Mononuclear cell (primary cell): Measurements from ENCODE around the gene SHC2. TPM values are rescaled to one million over a fixed set of nuclear protein-coding genes. Genes with fewer than 3 reads are reported as not detected.
A peak's percentile ranks its signal among the peaks of the same experiment; 100 is the strongest.

ENCODE experiments used
- H3K27me3 ChIP-seq: 2 replicates; pipeline ENCODE4 v1.6.0; 2011; ENCODE audit warnings: low read length, control low read depth; ENCODE audit not compliant: insufficient read depth
- H3K4me1 ChIP-seq: 2 replicates; pipeline ENCODE4 v1.5.1; 2011; ENCODE audit warnings: mild to moderate bottlenecking, low read length, control low read depth; ENCODE audit not compliant: insufficient read depth
- H3K4me3 ChIP-seq: 2 replicates; pipeline ENCODE4 v1.5.1; 2011; ENCODE audit warnings: mild to moderate bottlenecking, low read length, moderate library complexity
- H3K9me3 ChIP-seq: 2 replicates; pipeline ENCODE4 v1.5.1; 2011; ENCODE audit warnings: low read depth, mild to moderate bottlenecking, control low read depth, low read length
- total RNA-seq: library from RNA; depleted of rRNA; stranded (reverse); fragments of >200 nt; gene quantifications from one replicate; pipeline ENCODE4 v1.2.3, GENCODE V29; 2012

The SHC2 gene
- total RNA-seq, 1 donor, result 0.42 TPM

DNA sequence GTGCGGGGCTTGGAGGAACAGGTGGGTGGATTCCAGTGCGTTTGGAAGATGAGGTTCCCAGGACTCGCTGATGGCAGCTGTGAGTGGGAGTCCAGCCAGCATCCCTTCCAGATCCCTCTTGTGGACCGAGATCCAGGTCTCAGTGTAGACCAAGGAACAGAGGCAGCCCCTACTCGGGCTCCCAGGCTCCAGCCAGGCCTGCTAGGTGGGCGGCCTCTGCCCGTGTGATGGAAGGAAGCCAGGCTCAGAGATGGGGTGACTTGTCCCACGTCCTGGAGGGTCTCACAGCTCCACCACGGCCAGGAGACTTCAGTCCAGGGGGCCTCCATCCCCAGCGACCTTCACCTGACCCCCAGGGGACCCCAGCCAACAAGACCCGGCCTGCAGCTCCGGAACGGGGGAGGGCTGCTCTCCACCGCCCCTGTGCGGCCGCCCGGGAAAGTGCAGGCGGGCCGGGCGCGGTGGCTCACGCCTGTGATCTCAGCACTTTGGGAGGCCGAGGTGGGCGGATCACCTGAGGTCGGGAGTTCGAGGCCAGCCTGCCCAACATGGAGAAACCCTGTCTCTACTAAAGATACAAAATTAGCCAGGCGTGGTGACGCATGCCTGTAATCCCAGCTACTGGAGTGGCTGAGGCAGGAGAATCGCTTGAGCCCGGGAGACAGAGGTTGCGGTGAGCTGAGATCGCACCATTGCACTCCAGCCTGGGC lies 34.7 kb upstream of the SHC2 start:
- no peaks in the 10 kb centered on the region for H3K9me3 ChIP-seq
- peaks cover 19% of the 10 kb centered on the region for H3K27me3 ChIP-seq
- H3K4me1 ChIP-seq, result peaks cover 5% of the 10 kb centered on the region
- no peak overlapping the region for H3K4me3 ChIP-seq

DNA sequence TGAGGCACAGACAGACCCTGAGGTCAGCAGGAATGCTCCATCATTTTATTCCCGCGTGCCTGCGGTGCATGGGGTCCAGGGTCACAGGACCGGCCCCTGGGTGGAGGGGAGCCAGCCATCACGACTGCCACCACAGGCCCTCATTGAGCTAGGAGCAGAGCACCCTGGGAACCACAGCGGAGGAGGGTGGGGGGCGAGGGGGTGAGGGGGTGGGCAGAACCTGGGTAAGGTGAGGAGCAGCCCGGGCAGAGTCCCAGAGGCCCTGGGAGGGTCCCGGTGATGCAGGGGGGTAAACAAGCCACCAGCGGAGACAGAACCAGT lies 34.2 kb upstream of the SHC2 start:
- no peak overlapping the region for H3K4me3 ChIP-seq
- H3K27me3 ChIP-seq, result peaks cover 19% of the 10 kb centered on the region
- no peaks in the 10 kb centered on the region for H3K9me3 ChIP-seq
- peaks cover 5% of the 10 kb centered on the region for H3K4me1 ChIP-seq

DNA sequence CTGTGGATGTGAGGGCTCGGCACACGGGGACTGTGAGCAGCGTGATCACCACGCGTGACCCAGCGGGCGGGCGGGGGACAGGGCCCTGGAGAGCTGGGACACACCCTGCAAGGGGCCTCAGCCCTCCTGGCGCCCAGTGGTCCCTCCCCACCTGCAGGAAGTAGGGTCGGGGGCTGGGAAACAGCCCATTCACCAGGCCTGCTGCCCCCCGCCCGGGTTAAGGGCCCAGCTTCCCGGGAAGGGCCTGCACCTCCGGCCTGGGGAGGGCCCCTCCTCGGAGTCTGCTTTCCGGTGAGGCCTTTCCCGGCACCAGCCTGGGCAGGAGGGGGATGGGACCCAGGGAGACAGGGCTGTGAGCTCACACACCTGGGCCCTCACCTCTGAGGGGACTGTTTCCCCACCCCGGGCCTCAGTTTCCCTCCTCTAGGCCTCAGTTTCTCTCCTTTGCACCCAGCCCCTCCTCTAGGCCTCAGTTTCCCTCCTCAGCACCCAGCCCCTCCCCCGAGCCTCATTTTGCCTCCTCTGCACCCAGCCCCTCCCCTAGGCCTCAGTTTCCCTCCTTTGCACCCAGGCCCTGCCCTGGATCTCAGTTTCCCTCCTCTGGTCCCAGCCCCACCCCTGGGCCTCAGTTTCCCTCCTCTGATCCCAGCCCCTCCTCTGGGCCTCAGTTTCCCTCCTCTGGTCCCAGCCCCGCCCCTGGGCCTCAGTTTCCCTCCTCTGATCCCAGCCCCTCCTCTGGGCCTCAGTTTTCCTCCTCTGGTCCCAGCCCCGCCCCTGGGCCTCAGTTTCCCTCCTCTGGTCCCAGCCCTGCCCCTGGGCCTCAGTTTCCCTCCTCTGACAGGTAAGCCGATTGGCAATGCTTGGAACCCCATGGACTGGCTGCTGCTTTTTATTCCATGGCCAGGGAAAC lies 33.6 kb upstream of the SHC2 start:
- Histone ChIP-seq H3K27me3 (peaks cover 17% of the 10 kb centered on the region), H3K9me3 (no peaks in the 10 kb centered on the region), H3K4me3 (no peak overlapping the region), H3K4me1 (peaks cover 11% of the 10 kb centered on the region)

DNA sequence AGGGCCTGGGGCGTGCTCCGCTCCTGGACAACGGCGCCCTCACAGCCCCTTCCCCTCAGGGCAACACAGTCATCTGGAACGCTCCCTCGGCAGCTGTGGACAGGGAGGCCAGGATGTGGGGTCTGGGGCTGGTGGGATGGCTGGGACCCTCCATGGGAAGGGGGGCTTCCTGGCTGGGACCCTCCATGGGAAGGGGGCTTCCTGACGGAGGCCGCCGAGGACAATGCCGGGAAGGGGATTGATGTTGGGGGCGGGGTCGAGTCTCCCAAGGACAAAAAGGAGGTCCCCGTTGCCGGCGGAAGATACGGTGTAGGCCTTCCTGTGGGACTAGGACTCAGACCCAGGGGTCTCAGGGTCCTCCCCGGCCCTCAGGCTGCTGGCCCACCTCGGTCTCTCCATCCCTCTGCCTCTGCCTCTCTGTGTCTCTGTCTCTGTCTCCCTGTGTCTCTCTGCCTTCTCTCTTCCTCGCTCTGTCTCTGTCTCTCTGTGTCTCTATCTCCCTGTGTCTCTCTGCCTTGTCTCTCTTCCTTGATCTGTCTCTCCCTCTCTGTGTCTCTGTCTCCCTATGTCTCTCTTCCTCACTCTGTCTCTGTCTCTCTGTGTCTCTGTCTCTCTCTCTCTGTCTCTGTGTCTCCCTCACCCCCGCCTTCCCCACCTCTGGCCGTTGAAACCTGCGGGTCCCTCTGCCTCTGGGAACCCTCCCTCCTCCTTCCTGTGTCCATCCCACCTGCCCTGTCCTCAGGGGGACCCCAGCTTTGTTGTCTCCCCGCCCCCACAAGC lies 32.7 kb upstream of the SHC2 start:
- Histone ChIP-seq H3K9me3 (no peaks in the 10 kb centered on the region), H3K27me3 (peaks cover 12% of the 10 kb centered on the region), H3K4me3 (no peak overlapping the region), H3K4me1 (peaks cover 12% of the 10 kb centered on the region)

DNA sequence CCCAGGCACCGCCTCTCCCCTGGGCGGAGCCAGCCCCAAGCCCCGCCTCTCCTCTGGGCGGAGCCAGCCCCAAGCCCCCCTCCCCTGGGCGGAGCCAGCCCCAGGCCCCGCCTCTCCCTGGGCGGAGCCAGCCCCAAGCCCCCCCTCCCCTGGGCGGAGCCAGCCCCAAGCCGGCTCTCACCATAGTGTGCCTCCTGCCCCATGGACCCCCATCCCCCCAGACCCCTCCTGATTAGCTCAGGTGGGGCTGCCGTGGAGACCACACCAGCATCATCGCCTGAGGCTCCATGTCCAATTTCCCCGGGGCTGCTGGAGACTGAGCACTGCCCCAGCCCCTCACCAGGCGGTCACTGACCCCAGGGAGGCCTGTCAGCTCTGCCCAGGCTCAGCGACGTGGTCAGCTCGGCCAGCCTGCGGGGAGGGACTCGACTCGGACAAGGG lies 31.3 kb upstream of the SHC2 start:
- H3K4me3 ChIP-seq, result no peak overlapping the region
- no peaks in the 10 kb centered on the region for H3K9me3 ChIP-seq
- H3K27me3 ChIP-seq, result peaks cover 5% of the 10 kb centered on the region
- H3K4me1 ChIP-seq, result peaks cover 8% of the 10 kb centered on the region

DNA sequence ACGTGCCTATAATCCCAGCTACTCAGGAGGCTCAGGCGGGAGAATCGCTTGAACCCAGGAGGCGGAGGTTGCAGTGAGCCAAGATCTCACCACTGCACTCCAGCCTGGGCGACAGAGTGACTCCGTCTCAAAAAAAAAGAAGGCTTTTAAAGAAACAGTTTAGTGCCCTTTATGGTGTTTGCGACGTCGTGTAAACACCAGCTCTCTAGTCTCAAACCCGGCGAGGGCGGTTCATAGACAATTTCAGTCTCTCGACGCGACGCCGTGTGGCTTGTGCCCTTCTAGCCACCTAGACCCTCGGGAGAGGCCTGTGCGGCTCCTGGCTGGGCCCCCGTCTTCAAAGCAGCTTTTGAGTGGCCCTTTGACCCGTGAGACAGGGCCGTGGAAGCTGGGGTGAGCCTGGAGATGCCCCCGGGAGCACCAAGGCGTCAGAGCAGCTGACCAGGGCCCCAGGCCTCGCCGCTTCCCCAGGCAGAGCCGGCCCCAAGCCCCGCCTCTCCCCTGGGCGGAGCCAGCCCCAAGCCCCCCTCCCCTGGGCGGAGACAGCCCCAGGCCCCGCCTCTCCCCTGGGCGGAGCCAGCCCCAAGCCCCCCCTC lies 30.4 kb upstream of the SHC2 start:
- Histone ChIP-seq H3K4me3 (no peak overlapping the region), H3K27me3 (peaks cover 4% of the 10 kb centered on the region)

DNA sequence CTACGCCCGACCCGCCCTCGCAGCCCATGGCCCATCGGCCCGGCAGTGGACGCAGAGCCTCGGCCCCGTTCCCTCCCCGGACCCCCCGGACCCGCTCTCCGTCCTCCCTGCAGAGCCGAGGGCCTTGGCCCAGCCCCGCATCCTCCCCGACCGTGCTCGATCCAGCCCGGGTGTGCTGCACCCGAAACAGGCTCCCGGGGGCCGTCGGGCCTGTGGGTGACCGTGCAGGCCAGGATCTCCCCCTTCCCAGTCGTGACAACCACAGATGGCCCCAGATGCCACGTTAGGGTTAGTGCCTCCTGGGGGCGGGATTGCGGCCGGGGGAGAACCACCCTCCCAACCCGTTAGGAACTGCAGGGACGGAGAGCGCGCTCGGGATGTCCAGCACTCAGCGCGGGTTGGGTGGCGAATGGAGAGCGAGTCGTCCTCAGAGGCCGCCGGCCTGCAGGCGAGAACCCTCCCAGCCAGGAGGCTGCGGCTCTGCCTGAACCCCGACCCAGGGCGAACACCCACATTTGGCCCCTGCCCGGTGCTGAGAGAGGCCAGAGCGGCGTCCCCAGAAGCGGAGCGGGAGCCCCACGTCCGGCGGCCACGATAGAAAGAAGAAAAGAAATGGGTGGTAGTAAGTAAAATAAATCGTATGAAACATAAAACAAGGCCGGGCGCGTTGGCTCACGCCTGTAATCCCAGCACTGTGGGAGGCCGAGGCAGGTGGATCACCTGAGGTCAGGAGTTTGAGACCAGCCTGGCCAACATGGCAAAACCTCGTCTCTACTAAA lies 28.8 kb upstream of the SHC2 start:
- Histone ChIP-seq H3K27me3 (no peaks in the 10 kb centered on the region), H3K4me3 (peak overlapping the region; percentile 85), H3K9me3 (no peaks in the 10 kb centered on the region), H3K4me1 (peaks cover 8% of the 10 kb centered on the region)

More for the DNA sequence above, 30.4 kb upstream of the SHC2 start:
- Histone ChIP-seq H3K4me1 (peaks cover 8% of the 10 kb centered on the region), H3K9me3 (no peaks in the 10 kb centered on the region)

DNA sequence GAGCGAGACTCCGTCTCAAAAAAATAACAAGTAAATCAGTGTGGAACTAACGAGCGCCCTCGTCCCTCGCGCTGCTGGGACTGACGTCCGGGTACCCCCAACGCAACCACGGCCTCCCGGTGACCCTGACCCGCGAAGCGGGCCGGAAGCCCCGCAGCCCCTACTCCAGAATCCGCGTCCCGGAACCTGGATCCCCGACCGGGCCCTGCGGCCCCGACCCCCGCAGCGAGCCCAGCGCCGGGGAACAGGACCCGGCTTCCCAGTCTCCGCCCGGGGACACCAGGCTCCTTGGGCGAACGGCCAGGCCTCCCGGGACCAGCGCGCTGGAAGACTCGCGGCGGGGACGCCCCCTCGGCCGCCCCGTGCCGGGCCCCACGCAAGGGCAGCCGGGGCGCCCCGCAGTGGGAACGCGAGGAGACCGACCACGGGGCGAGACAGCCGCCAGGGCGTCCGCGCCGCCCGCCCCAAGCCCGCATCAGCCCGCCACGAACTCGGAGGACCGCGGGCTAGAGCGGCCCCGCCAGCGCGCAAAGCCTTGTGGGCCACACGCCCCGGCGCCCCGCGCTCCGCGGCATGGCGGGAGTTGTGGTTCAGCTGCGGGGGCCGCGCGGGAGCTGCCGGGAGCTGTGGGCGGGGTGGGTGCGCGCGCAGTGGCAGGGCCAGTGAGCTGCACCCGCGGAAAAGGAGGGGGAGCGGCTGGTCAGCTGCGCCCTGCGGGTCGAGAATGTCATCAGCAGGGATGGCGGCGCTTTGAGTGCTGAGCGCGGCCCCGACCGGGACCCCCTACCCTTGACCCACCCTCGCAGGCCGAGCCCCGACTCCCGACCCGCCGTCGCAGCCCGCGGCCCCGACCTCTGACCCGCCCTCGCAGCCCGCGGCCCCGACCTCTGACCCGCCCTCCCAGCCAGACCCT lies 27.9 kb upstream of the SHC2 start:
- no peaks in the 10 kb centered on the region for H3K27me3 ChIP-seq
- peak overlapping the region; percentile 85 for H3K4me3 ChIP-seq
- no peaks in the 10 kb centered on the region for H3K9me3 ChIP-seq
- H3K4me1 ChIP-seq, result peaks cover 8% of the 10 kb centered on the region

DNA sequence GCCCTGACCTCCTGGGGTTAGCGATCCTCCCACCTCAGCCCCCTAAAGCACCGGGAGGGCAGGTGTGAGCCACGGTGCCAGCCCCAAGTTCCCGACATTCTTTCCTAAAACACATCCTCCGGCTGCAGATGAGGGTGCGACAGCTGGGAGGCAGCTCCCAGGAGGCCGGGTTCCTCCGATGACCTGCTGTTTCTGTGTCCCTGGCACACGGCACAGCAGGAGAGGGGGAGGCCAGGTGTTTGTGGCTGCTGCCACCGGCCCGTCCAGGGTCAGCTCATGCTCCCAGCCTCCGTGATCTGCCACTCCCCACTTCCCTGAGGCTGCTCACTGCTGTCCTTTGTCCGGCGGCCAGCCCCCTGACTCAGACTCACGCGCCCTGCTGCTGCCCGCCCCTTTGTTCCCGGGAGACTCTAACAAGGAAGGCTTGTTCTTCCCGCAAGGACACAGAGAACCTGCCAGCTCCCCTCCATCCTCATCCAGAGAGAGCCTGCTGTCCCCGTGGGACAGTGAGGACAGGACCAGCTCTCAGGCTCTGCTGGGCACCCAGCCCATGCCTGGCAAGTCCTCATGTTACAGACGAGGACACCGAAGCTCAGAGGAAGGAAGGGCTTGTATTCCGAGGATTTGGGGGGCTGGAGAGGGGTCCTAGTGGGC lies 24.9 kb upstream of the SHC2 start:
- Histone ChIP-seq H3K27me3 (no peaks in the 10 kb centered on the region), H3K9me3 (no peaks in the 10 kb centered on the region), H3K4me3 (no peak overlapping the region), H3K4me1 (peaks cover 8% of the 10 kb centered on the region)

DNA sequence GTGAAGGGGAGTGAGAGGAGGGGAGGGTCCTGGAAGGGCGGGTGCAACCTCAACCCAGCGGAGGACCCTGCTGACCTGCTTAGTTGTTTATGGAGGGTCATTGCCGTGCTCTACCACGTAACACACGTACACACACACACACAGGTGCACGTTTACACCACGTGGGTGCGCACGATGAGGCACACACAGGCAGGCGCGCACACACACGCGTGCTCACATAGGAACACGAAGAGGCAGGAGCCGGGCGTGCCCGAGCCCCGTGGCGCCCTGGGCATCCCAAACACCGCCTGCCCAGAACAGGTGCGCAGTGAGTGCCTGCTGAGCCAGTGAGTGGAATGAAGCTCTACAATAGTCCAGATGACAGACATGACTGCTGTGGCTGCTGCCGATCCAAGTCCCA lies 24.2 kb upstream of the SHC2 start:
- Histone ChIP-seq H3K4me1 (peaks cover 8% of the 10 kb centered on the region), H3K4me3 (no peak overlapping the region), H3K9me3 (no peaks in the 10 kb centered on the region)

DNA sequence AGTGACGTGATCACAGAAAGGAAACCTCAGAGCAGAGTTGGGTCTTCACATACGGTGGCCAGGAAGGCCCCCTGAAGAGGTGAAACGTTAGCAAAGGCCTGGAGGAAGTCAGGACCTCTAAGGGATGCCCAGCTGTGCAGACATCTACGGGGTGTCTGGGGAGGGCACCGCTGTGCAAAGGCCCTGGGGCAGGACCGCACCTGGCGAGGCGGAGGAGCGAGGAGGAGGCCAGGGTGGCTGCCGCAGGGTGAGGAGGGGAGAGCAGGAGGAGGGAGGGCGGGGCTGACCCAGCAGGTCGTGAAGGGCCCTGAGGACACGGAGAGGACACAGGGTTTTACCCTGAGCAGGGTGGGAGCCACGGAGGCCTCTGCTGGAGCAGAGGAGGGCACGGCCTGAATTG lies 23.7 kb upstream of the SHC2 start:
- no peak overlapping the region for H3K4me3 ChIP-seq

More for the DNA sequence above, 24.2 kb upstream of the SHC2 start:
- H3K27me3 ChIP-seq, result no peaks in the 10 kb centered on the region

DNA sequence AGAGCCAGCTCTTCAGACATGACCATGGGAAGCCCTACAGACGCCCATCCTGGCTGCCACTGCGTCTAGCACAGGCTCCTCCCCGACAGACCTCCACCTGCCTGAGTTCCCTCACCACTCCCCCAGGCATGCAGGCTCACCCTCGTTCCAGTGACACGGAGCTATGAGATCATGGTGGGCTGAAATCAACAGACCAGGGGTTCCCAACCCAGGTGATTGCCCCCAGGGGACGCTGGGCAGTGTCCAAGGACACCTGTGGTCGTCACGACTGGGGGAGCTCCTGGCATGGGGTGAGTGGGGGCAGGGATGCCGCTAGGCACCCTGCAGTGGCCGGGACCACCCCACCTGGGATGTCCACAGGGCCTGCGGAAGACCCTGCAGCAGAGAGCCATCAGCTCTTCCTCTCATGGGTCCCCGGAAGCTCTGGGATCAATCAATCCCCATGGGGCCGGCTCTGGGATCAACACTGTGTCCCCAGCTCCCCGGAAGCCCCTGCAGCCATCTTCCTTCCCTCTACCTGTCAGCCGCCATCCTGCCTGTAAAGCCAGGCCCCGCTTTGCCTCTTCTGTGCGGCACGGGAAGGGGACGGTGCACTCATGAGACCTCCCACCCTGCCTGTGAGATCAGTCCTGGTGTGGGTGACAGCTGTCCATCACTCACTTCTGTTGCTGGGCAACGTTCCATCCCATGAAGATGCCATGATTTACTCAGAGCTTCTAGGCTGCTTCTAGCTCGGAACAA lies 22.7 kb upstream of the SHC2 start:
- no peaks in the 10 kb centered on the region for H3K4me1 ChIP-seq
- H3K4me3 ChIP-seq, result no peak overlapping the region
- no peaks in the 10 kb centered on the region for H3K9me3 ChIP-seq
- H3K27me3 ChIP-seq, result no peaks in the 10 kb centered on the region

More for the DNA sequence above, 23.7 kb upstream of the SHC2 start:
- Histone ChIP-seq H3K4me1 (peaks cover 2% of the 10 kb centered on the region), H3K9me3 (no peaks in the 10 kb centered on the region), H3K27me3 (no peaks in the 10 kb centered on the region)
